OCI-LY1 (cell line): ENCODE measurements around the gene CPD.

Experiments
- EZH2 ChIP-seq: fragments of 200-600 bp; sonication (generic), shearing (Covaris generic); IDR thresholded peaks from 2 replicates; pipeline ENCODE4 v1.8.0; 2017; ENCODE audit warnings: borderline replicate concordance, mixed run types, mild to moderate bottlenecking, antibody characterized with exemption, low read length, moderate library complexity, mixed read lengths
- TF ChIP-seq, protein P1 (sequence below): fragments of 200-600 bp; sonication (generic), shearing (Covaris generic); IDR thresholded peaks from 2 replicates; pipeline ENCODE4 v1.5.1; 2017; ENCODE audit warnings: mild to moderate bottlenecking, antibody characterized with exemption, low read length, moderate library complexity, mixed read lengths

DNA sequence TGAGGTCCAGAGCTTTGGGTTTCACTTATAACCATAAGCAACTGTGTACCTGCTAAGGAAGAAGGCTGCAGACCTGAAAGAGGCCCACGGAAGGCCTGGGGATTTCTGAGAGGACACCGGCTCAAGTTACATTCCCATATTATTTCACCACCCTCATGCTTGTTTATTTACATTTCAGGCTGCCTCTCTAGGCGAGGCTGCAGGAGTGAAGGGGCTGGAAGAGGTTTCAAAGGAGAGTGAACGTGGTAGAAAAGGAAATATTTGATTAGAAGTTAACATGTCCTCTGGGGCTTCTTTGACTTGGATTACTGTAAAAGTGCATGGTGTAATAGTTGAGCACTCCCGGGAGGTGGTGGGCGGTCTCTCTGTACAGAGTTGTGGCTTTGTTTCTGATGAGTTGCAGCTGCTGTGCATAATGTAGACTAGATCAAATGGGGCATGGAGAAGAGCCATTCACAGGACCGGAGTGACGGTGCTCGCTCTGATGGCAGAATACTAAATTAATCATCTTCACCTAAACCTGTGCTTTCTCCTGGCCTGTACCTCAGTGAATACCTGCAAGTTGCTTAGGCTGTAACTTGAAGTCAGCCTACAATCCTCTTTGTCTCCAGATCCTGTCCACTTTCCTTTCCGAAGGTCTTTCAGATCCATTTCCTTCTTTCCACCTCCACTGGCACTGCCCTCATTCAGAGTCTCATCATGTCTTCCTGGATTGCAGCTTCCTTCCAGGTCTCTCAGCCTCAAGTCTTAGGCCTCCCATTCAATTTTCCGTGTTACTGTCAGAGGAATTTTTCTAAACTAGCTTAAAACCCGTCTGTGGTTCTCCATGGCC is 1.9 kb upstream of the CPD start:
- TF ChIP-seq, protein P1, sequence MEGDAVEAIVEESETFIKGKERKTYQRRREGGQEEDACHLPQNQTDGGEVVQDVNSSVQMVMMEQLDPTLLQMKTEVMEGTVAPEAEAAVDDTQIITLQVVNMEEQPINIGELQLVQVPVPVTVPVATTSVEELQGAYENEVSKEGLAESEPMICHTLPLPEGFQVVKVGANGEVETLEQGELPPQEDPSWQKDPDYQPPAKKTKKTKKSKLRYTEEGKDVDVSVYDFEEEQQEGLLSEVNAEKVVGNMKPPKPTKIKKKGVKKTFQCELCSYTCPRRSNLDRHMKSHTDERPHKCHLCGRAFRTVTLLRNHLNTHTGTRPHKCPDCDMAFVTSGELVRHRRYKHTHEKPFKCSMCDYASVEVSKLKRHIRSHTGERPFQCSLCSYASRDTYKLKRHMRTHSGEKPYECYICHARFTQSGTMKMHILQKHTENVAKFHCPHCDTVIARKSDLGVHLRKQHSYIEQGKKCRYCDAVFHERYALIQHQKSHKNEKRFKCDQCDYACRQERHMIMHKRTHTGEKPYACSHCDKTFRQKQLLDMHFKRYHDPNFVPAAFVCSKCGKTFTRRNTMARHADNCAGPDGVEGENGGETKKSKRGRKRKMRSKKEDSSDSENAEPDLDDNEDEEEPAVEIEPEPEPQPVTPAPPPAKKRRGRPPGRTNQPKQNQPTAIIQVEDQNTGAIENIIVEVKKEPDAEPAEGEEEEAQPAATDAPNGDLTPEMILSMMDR: no peak
- no peak for TF ChIP-seq EZH2
